Fibroblast of mammary gland (primary cell): ENCODE results near the gene CCDC102A.

Experiments used
- DNase-seq: peaks from one replicate; pipeline ENCODE4 v3.0.0-alpha.2; 2010; ENCODE audit warnings: low read depth
- H3K4me3 ChIP-seq: 2 replicates; pipeline ENCODE4 v1.5.1; 2011; ENCODE audit warnings: low read depth, mild to moderate bottlenecking, low read length, moderate library complexity; ENCODE audit not compliant: control insufficient read depth
- CTCF ChIP-seq: conservative IDR thresholded peaks from 2 replicates; pipeline ENCODE4 v1.5.1; 2011; ENCODE audit warnings: low read depth, low read length, inconsistent platforms; ENCODE audit not compliant: control insufficient read depth, insufficient read depth

Gene CCDC102A

GRCh38 chr16:57507136-57508034 is 29.0 kb downstream of the CCDC102A start:
- DNase-seq = no peak
- TF ChIP-seq CTCF = no peak
- H3K4me3 ChIP-seq = no peak overlapping the region

- DNase-seq = no peak
- H3K4me3 ChIP-seq = no peak overlapping the region
- TF ChIP-seq CTCF = no peak
Observed at GRCh38 chr16:57505169-57505568, 31.2 kb downstream of the CCDC102A start.

- DNase-seq = no peak
- H3K4me3 ChIP-seq = no peak overlapping the region
- no peak for TF ChIP-seq CTCF
Observed at GRCh38 chr16:57504491-57504890, 31.9 kb downstream of the CCDC102A start.

GRCh38 chr16:57504001-57504400 is 32.4 kb downstream of the CCDC102A start:
- no peak for DNase-seq
- TF ChIP-seq CTCF = no peak
- no peak overlapping the region for H3K4me3 ChIP-seq

- no peak overlapping the region for H3K4me3 ChIP-seq
- no peak for TF ChIP-seq CTCF
- DNase-seq = no peak
Observed at GRCh38 chr16:57503366-57503765, 33.0 kb downstream of the CCDC102A start.

GRCh38 chr16:57502048-57502775 is 34.2 kb downstream of the CCDC102A start:
- H3K4me3 ChIP-seq = no peak overlapping the region
- no peak for DNase-seq
- no peak for TF ChIP-seq CTCF
